ENCODE results near the gene MIPOL1. TPM values are rescaled to one million over a fixed set of nuclear protein-coding genes. Genes with fewer than 3 reads are reported as not detected.

Gene MIPOL1
- total and polyA plus RNA-seq, 2 of the 13 experiments (the other 11 are each of a cell fraction or from before 2014, with no cell fraction given), result 8.6 to 34.2 TPM

GRCh38 chr14:37563189-37563588, 365.5 kb downstream of the MIPOL1 start:
- TF ChIP-seq, protein P1, sequence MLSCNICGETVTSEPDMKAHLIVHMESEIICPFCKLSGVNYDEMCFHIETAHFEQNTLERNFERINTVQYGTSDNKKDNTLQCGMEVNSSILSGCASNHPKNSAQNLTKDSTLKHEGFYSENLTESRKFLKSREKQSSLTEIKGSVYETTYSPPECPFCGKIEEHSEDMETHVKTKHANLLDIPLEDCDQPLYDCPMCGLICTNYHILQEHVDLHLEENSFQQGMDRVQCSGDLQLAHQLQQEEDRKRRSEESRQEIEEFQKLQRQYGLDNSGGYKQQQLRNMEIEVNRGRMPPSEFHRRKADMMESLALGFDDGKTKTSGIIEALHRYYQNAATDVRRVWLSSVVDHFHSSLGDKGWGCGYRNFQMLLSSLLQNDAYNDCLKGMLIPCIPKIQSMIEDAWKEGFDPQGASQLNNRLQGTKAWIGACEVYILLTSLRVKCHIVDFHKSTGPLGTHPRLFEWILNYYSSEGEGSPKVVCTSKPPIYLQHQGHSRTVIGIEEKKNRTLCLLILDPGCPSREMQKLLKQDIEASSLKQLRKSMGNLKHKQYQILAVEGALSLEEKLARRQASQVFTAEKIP (CRISPR knock-in tag; IDR thresholded peaks at IDR 0.05; ENCODE audit: borderline replicate concordance), result no peak
- no peak for TF ChIP-seq BRD4 (CRISPR knock-in tag; IDR thresholded peaks at IDR 0.05)
- no peak for TF ChIP-seq GATAD2A (CRISPR knock-in tag; IDR thresholded peaks at IDR 0.05)
- TF ChIP-seq FOXK1 (CRISPR knock-in tag; IDR thresholded peaks at IDR 0.05; ENCODE audit: borderline replicate concordance, low read depth), result no peak
- no peak for TF ChIP-seq ZNF652 (CRISPR knock-in tag; IDR thresholded peaks at IDR 0.05; ENCODE audit: borderline replicate concordance, low read depth)
- TF ChIP-seq ZNF570 (CRISPR knock-in tag; IDR thresholded peaks at IDR 0.05; ENCODE audit: borderline replicate concordance), result no peak
- no peak for TF ChIP-seq ZNF747 (CRISPR knock-in tag; IDR thresholded peaks at IDR 0.05; ENCODE audit: borderline replicate concordance)
- no peak for TF ChIP-seq NPAS2 (CRISPR knock-in tag; IDR thresholded peaks at IDR 0.05; ENCODE audit: borderline replicate concordance)
- no peak for TF ChIP-seq KLF12 (CRISPR knock-in tag; IDR thresholded peaks at IDR 0.05; ENCODE audit: borderline replicate concordance)
- TF ChIP-seq THAP8 (CRISPR knock-in tag; IDR thresholded peaks at IDR 0.05; ENCODE audit: borderline replicate concordance), result no peak
- no peak for TF ChIP-seq ZNF878 (CRISPR knock-in tag; IDR thresholded peaks at IDR 0.05)
- TF ChIP-seq SOX5 (CRISPR knock-in tag; IDR thresholded peaks at IDR 0.05; ENCODE audit: borderline replicate concordance), result no peak
- H3K27me3 ChIP-seq (ENCODE audit: control insufficient read depth in 1 of 2, insufficient read depth in 2 of 2, low read length in 2 of 2), result no peaks in the 10 kb centered on the region
- no peak for ATAC-seq
- 98% methylated on average over 2 of the region's 2 CpGs for WGBS (ENCODE audit: low lambda C conversion rate)
- H3K4me1 ChIP-seq (ENCODE audit: insufficient read depth, low read length), result peaks cover 39% of the 10 kb centered on the region
- H3K27ac ChIP-seq (ENCODE audit: extremely low read length, insufficient read depth, low read length), result no peak overlapping the region
- no peak for FAIRE-seq
- H3K4me2 ChIP-seq (ENCODE audit: low read depth, low read length), result no peak overlapping the region
- no peak overlapping the region for H3K9ac ChIP-seq (ENCODE audit: insufficient read depth, low read depth, low read length)
- H4K20me1 ChIP-seq (ENCODE audit: insufficient read depth, low read length), result no peaks in the 10 kb centered on the region
- POLR2A ChIA-PET, result interaction anchor here (0.8 to 3.1 kb wide), 3 partner anchors 16 to 32 kb away, joined by 3 to 16 read pairs (median 6); partner anchors contain the start of gene FOXA1
- H3K9me3 ChIP-seq (ENCODE audit: low read length), result no peaks in the 10 kb centered on the region
- H3K4me3 ChIP-seq (replicated peaks in 1 of 3; ENCODE audit: insufficient read depth in 1 of 3, low read depth in 2 of 3, low read length in 3 of 3), result no peak overlapping the region
- in situ Hi-C loops (cut with HindIII; ENCODE audit: extremely low pct_ligation_motif_present, low pct_unique_long_range_greater_than_20kb) (no loop called here), intact Hi-C loops (cut with micrococcal nuclease; ENCODE audit: unreplicated experiment) (no loop called here)
- CTCF ChIA-PET (ENCODE audit: low intra/inter-chr PET ratio, low total read pairs), result interaction anchor here (3.4 kb wide), 1 partner anchor 312 kb away, joined by 32 read pairs; no protein-coding TSS in a partner anchor
- no TSS peak for BruUV-seq (replicated peaks)
- H3K36me3 ChIP-seq (replicated peaks in 1 of 2; ENCODE audit: control insufficient read depth in 1 of 2, insufficient read depth in 2 of 2, low read length in 2 of 2), result no peaks in the 10 kb centered on the region
- H2AFZ ChIP-seq (ENCODE audit: low read length), result no peak overlapping the region
- no peak for DNase-seq (ENCODE audit: low spot score)
- no peaks in the 10 kb centered on the region for H3K79me2 ChIP-seq (ENCODE audit: insufficient read depth, low read length)
